ENCODE data around the gene GGTA1. TPM values are rescaled to one million over a fixed set of nuclear protein-coding genes. Genes with fewer than 3 reads are reported as not detected.

Gene GGTA1
- total and polyA plus RNA-seq, 2 of the 8 experiments (the other 6 are each of a cell fraction or from before 2014, with no cell fraction given): not detected

DNA sequence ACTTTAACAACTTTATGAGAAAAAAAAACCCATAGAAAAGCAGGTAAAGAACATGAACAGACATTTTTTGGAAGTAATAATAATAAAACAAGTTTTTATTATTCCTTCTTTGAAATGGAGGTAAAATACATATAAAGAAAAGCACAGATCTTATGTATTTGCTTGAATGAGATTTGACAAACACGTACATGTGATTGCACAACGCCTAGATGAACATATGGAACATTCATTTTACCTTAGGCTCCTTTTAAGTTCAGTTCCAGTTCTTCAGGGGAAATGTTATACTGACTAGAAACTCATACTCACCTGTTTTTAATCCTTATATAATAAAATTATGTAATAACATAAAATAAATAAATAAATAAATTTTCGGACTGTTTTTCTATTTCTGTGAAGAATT lies 61.8 kb downstream of the GGTA1 start:
- Histone ChIP-seq H2BK5ac (ENCODE audit: low read depth, low read length) (no peak overlapping the region), H3K36me3 (ENCODE audit: control insufficient read depth in 2 of 4, insufficient read depth in 4 of 4, low read length in 3 of 4) (no peaks in the 10 kb centered on the region), H3K4me1 (replicated peaks in 1 of 4; ENCODE audit: control insufficient read depth in 3 of 4, insufficient read depth in 4 of 4, low read length in 3 of 4) (no peaks in the 10 kb centered on the region), H4K5ac (ENCODE audit: insufficient read length, low read depth, low read length) (no peak overlapping the region), H3K14ac (ENCODE audit: insufficient read length) (no peak overlapping the region), H2BK120ac (replicated peaks; ENCODE audit: low read depth, low read length) (no peak overlapping the region), H3K56ac (replicated peaks; ENCODE audit: insufficient read length, low read depth, low read length) (no peak overlapping the region), H3K4ac (replicated peaks; ENCODE audit: insufficient read length, low read depth, low read length) (no peak overlapping the region), H2AK5ac (ENCODE audit: low read depth, low read length) (no peak overlapping the region), H2BK20ac (ENCODE audit: low read length) (no peak overlapping the region), H3K27ac (ENCODE audit: low read depth, low read length) (no peak overlapping the region), H4K8ac (ENCODE audit: extremely low read depth, insufficient read depth, low read length) (no peak overlapping the region), H3K9me3 (ENCODE audit: insufficient read depth in 2 of 2, low read depth in 1 of 2, low read length in 1 of 2) (no peaks in the 10 kb centered on the region), H2BK15ac (ENCODE audit: low read length) (no peak overlapping the region), H3K79me1 (ENCODE audit: low read depth, low read length) (no peaks in the 10 kb centered on the region), H3K23me2 (ENCODE audit: low read depth, low read length) (no peaks in the 10 kb centered on the region), H3K9ac (replicated peaks in 1 of 4; ENCODE audit: extremely low read depth in 1 of 4, low read depth in 3 of 4, low read length in 3 of 4) (no peak overlapping the region), H4K20me1 (replicated peaks in 1 of 2; ENCODE audit: control insufficient read depth in 1 of 2, insufficient read depth in 2 of 2, low read length in 2 of 2) (no peaks in the 10 kb centered on the region), H3K23ac (ENCODE audit: insufficient read length) (no peak overlapping the region), H3K4me3 (ENCODE audit: extremely low read depth in 1 of 4, insufficient read depth in 2 of 4, low read depth in 3 of 4, low read length in 4 of 4) (no peak overlapping the region), H2BK12ac (ENCODE audit: low read depth, low read length) (no peak overlapping the region), H3K27me3 (replicated peaks in 1 of 4; ENCODE audit: control insufficient read depth in 3 of 4, extremely low read depth in 1 of 4, insufficient read depth in 3 of 4, low read length in 3 of 4) (no peaks in the 10 kb centered on the region), H4K91ac (replicated peaks; ENCODE audit: insufficient read length, low read length) (no peak overlapping the region), H3K4me2 (ENCODE audit: insufficient read depth in 1 of 2, low read depth in 2 of 2, low read length in 2 of 2) (no peak overlapping the region), H2AFZ (ENCODE audit: low read length) (no peak overlapping the region), H3K79me2 (ENCODE audit: control insufficient read depth in 1 of 2, insufficient read depth in 2 of 2, low read length in 2 of 2) (no peaks in the 10 kb centered on the region), H3K18ac (ENCODE audit: extremely low read depth, low read length) (no peak overlapping the region)
- 56% methylated on average over 3 of the region's 3 CpGs; no CpG with 5 or more reads in 1 of the 2 experiments for WGBS, 2 experiments (ENCODE audit: extremely low coverage in 1 of 2, insufficient coverage in 1 of 2, insufficient read length in 1 of 2, insufficient replicate concordance in 2 of 2, low coverage in 1 of 2, low lambda C conversion rate in 2 of 2, missing lambda C conversion rate in 1 of 2)
- DNase-seq (ENCODE audit: low read depth in 1 of 2, low spot score in 2 of 2) (no peak), FAIRE-seq (no peak)
- ChIA-PET POLR2A (ENCODE audit: partially characterized antibody) (no interaction called here), CTCF (ENCODE audit: partially characterized antibody) (no interaction called here)
- TF ChIP-seq SIRT6 (IDR thresholded peaks at IDR 0.05; ENCODE audit: low read length) (no peak), BRCA1 (IDR thresholded peaks at IDR 0.05; ENCODE audit: low read depth, low read length) (no peak), CHD1 (IDR thresholded peaks at IDR 0.05; ENCODE audit: low read depth, low read length) (no peak), EGR1 (IDR thresholded peaks at IDR 0.05; ENCODE audit: borderline replicate concordance, low read depth, low read length) (no peak)

All from H1 (cell line).